A673 (cell line): Measurements from ENCODE around the gene SPAG16.

ENCODE experiments used
- EZH2 ChIP-seq: fragments of 200-600 bp; sonication (generic); IDR thresholded peaks from 2 replicates; pipeline ENCODE4 v1.6.1; 2017; ENCODE audit warnings: borderline replicate concordance, low read depth, mild to moderate bottlenecking, mixed read lengths, antibody characterized with exemption, low read length; ENCODE audit not compliant: poor library complexity, severe bottlenecking
- TF ChIP-seq, protein P1 (sequence below): fragments of 300-800, 200-600 bp; sonication (generic); conservative IDR thresholded peaks from 2 replicates; pipeline ENCODE4 v1.5.1; 2017; ENCODE audit warnings: low read depth, mild to moderate bottlenecking, antibody characterized with exemption, low read length, moderate library complexity, mixed read lengths

DNA sequence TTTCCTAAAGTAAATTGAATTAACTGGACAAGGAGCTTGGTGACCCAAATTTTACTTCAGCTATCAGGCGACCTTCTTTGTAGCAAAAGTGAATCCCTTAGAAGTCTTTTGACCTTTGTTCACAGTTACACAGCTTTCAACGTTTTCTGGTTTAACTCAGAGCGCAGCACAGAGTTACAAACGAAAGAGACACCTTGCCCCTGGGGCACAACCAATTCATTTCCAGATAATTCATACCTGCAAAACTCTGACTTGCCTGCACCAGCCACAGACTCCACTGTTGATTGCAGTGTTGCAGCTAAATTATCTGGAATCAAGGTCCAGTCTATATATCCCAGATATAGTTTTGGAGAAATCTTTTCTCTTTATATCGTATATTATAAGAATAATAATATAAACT, 768.0 kb downstream of the SPAG16 start:
- TF ChIP-seq, protein P1, sequence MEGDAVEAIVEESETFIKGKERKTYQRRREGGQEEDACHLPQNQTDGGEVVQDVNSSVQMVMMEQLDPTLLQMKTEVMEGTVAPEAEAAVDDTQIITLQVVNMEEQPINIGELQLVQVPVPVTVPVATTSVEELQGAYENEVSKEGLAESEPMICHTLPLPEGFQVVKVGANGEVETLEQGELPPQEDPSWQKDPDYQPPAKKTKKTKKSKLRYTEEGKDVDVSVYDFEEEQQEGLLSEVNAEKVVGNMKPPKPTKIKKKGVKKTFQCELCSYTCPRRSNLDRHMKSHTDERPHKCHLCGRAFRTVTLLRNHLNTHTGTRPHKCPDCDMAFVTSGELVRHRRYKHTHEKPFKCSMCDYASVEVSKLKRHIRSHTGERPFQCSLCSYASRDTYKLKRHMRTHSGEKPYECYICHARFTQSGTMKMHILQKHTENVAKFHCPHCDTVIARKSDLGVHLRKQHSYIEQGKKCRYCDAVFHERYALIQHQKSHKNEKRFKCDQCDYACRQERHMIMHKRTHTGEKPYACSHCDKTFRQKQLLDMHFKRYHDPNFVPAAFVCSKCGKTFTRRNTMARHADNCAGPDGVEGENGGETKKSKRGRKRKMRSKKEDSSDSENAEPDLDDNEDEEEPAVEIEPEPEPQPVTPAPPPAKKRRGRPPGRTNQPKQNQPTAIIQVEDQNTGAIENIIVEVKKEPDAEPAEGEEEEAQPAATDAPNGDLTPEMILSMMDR = no peak
- TF ChIP-seq EZH2 = no peak
